K562 (cell line): Measurements from ENCODE around the gene PLTP. TPM values are rescaled to one million over a fixed set of nuclear protein-coding genes. Genes with fewer than 3 reads are reported as not detected.
A peak's percentile ranks its signal among the peaks of the same experiment; 100 is the strongest.

Source experiments
- ARID1B ChIP-seq: fragments of 450-650 bp; IDR thresholded peaks from 2 replicates; pipeline ENCODE4 v1.6.1; 2016; ENCODE audit warnings: antibody characterized with exemption, mild to moderate bottlenecking, inconsistent platforms
- EWSR1 ChIP-seq: fragments of 450-650 bp; IDR thresholded peaks from 2 replicates; pipeline ENCODE4 v1.6.1; 2018; ENCODE audit warnings: borderline replicate concordance, mild to moderate bottlenecking, low read depth, moderate library complexity; ENCODE audit not compliant: partially characterized antibody
- FUS ChIP-seq: fragments of 200-400 bp; formaldehyde crosslinking; optimal IDR thresholded peaks from 2 replicates; pipeline ENCODE3; 2017; ENCODE audit warnings: low read depth, low read length
- HDAC2 ChIP-seq: fragments of 450-650 bp; IDR thresholded peaks from 2 replicates; pipeline ENCODE4 v1.6.1; 2016; ENCODE audit warnings: mild to moderate bottlenecking
- MAFF ChIP-seq: IDR thresholded peaks from 2 replicates; pipeline ENCODE4 v1.6.1; 2012; ENCODE audit warnings: low read length, improper control_type of control experiment
- MEF2A ChIP-seq: IDR thresholded peaks from 2 replicates; pipeline ENCODE4 v1.6.1; 2011; ENCODE audit warnings: low read depth, mild to moderate bottlenecking, low read length, moderate library complexity; ENCODE audit not compliant: control insufficient read depth
- NCOA6 ChIP-seq: fragments of 450-650 bp; IDR thresholded peaks from 2 replicates; pipeline ENCODE4 v1.6.1; 2017; ENCODE audit warnings: mild to moderate bottlenecking
- NFYB ChIP-seq: IDR thresholded peaks from 2 replicates; pipeline ENCODE4 v1.6.1; 2011; ENCODE audit warnings: mild to moderate bottlenecking, moderate library complexity; ENCODE audit not compliant: insufficient read length; ENCODE audit errors: extremely low read depth
- NKRF ChIP-seq: fragments of 450-650 bp; IDR thresholded peaks from 2 replicates; pipeline ENCODE4 v1.6.1; 2016; ENCODE audit warnings: borderline replicate concordance
- SREBF2 ChIP-seq: sonication (generic); formaldehyde crosslinking; IDR thresholded peaks from 2 replicates; pipeline ENCODE4 v1.4.0; 2020; ENCODE audit warnings: mild to moderate bottlenecking, missing genetic modification reagents
- SRSF3 ChIP-seq: fragments of 200-400 bp; formaldehyde crosslinking; IDR thresholded peaks from 2 replicates; pipeline ENCODE4 v1.6.1; 2016; ENCODE audit warnings: mild to moderate bottlenecking, low read length, moderate library complexity; ENCODE audit not compliant: insufficient read depth
- TCFL5 ChIP-seq: fragments of 250-450 bp; sonication (Bioruptor Pico); conservative IDR thresholded peaks from 2 replicates; pipeline ENCODE4 v1.6.1; 2021; ENCODE audit warnings: mild to moderate bottlenecking, moderate library complexity, matching md5 sums
- ZBTB11 ChIP-seq, 3 experiments: fragments of 200-800 bp in 1 of 3; fragments of 250-450 bp in 1 of 3; fragments of 450-650 bp in 1 of 3; sonication (Bioruptor Pico) in 1 of 3; sonication (Bioruptor generic) in 1 of 3; formaldehyde crosslinking in 1 of 3; IDR thresholded peaks; 2 replicates each; pipeline versions ENCODE4 v1.6.1 to v1.8.0; 2016 to 2022; ENCODE audit warnings: mild to moderate bottlenecking in 2 of 3, missing genetic modification characterization in 2 of 3, missing compliant biosample characterization in 1 of 3, moderate library complexity in 1 of 3
- ZEB2 ChIP-seq: fragments of 450-650 bp; IDR thresholded peaks from 2 replicates; pipeline ENCODE4 v1.6.1; 2016
- ZNF134 ChIP-seq: fragments of 250-450 bp; sonication (Bioruptor Pico); conservative IDR thresholded peaks from 2 replicates; pipeline ENCODE4 v1.4.0; 2020
- polyA plus RNA-seq, 8 experiments: library from polyadenylated mRNA; depleted of rRNA in 4 of 8; stranded (reverse) in 5 of 8; unstranded in 3 of 8; fragments of >200 nt; fragmentation: Nextera tagmentation in 2 of 8; fragmentation: Illumina TruSeq in 1 of 8; extraction: Ambion mirVana in 2 of 8; extraction: Trizol in 1 of 8; gene quantifications; 2 replicates each; pipeline versions ENCODE4 v1.2.1 to v1.2.3, GENCODE V29; 2011 to 2014; ENCODE audit warnings: inconsistent platforms in 1 of 8, missing spikeins in 1 of 8
- total RNA-seq, 7 experiments: library from RNA; depleted of rRNA in 6 of 7; stranded (reverse); fragments of >200 nt in 6 of 7; fragmentation: Illumina TruSeq in 2 of 7; extraction: Trizol in 2 of 7; gene quantifications; 2 replicates each; pipeline versions ENCODE4 v1.2.1 to v1.2.3, GENCODE V29; 2011 to 2021; ENCODE audit warnings: low replicate concordance in 1 of 7
- TF ChIP-seq, protein P1 (sequence below): sonication (generic); formaldehyde crosslinking; IDR thresholded peaks from 2 replicates; pipeline ENCODE4 v1.8.0; 2022; ENCODE audit warnings: mild to moderate bottlenecking, low read depth, missing genetic modification reagents
- TF ChIP-seq, protein P2 (sequence below): fragments of 250-450 bp; sonication (Bioruptor Pico); IDR thresholded peaks from 2 replicates; pipeline ENCODE4 v1.8.0; 2021; ENCODE audit warnings: moderate library complexity, mild to moderate bottlenecking, inconsistent platforms

Gene PLTP
- total and polyA plus RNA-seq, 9 of the 15 experiments (the other 6 are each of a cell fraction or from before 2014, with no cell fraction given) = 2.8 to 29.3 (median 17.6) TPM

DNA sequence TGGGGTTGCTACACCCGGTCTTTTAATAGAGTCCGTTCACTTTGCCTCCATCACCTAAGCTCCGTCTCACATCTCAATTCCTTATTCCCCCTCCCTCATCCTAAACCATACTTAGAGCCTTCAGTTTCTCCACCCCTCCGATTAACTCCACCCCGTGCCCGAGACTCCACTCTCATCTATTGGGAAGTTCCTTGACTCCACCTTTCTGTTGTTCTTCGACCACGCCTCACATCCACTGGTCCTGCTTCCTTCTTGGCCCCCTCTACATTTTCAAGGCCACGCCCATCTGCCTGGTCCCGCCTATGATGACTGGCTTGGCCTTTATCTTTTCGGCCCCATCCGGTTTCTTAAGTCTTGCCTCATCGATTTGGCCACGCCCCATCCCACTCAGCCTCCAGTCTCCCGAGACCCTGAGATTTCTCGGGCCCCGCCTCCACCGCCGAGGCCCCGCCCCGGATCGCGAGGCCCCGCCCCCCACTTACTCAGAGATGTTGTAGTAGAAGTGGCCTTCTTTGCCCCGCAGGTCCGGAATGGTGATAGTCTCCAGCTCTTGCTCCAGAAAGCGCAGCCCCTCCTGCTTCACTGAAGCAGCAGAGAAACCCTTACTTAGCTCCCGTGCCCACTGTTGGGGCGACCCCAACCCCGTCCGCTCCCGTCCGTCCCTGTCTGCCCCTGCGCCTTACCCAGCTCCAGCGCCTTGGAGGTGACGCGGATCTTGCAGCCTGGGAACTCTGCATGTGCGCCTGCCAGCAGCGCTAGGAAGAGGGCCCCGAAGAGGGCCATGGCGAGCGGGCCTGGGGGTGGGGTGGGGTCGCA, 1.1 kb downstream of the PLTP start (continued):
- TF ChIP-seq ZBTB11 (CRISPR knock-in tag; IDR thresholded peaks at IDR 0.05) = peak in 1 of 3 experiments; percentile 72; a peak in 1 of 6 replicates
- TF ChIP-seq MAFF = peak; percentile 65
- TF ChIP-seq EWSR1 = no peak
- no peak for TF ChIP-seq MEF2A
- TF ChIP-seq, protein P1, sequence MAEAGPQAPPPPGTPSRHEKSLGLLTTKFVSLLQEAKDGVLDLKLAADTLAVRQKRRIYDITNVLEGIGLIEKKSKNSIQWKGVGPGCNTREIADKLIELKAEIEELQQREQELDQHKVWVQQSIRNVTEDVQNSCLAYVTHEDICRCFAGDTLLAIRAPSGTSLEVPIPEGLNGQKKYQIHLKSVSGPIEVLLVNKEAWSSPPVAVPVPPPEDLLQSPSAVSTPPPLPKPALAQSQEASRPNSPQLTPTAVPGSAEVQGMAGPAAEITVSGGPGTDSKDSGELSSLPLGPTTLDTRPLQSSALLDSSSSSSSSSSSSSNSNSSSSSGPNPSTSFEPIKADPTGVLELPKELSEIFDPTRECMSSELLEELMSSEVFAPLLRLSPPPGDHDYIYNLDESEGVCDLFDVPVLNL (CRISPR knock-in tag) = no peak
- TF ChIP-seq NCOA6 = no peak
- TF ChIP-seq TCFL5 (CRISPR knock-in tag) = no peak
- TF ChIP-seq SREBF2 (CRISPR knock-in tag) = 0 out of 2 replicates have a peak, but pooled peaks have one; percentile 46
- no peak for TF ChIP-seq ZNF134
- peak; percentile 77 for TF ChIP-seq ARID1B
- TF ChIP-seq ZEB2 = peak; percentile 49; the same call in 1 of the 2 replicates
- no peak for TF ChIP-seq SRSF3
- TF ChIP-seq NFYB = no peak
- TF ChIP-seq HDAC2 = 0 out of 2 replicates have a peak, but pooled peaks have one; percentile 30
- TF ChIP-seq, protein P2, sequence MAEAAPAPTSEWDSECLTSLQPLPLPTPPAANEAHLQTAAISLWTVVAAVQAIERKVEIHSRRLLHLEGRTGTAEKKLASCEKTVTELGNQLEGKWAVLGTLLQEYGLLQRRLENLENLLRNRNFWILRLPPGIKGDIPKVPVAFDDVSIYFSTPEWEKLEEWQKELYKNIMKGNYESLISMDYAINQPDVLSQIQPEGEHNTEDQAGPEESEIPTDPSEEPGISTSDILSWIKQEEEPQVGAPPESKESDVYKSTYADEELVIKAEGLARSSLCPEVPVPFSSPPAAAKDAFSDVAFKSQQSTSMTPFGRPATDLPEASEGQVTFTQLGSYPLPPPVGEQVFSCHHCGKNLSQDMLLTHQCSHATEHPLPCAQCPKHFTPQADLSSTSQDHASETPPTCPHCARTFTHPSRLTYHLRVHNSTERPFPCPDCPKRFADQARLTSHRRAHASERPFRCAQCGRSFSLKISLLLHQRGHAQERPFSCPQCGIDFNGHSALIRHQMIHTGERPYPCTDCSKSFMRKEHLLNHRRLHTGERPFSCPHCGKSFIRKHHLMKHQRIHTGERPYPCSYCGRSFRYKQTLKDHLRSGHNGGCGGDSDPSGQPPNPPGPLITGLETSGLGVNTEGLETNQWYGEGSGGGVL = no peak
- no peak for TF ChIP-seq FUS
- TF ChIP-seq NKRF = no peak; the same call in 1 of the 2 replicates
